CD8-positive, alpha-beta memory T cell (primary cell): ENCODE data around the gene ALLC. TPM values are rescaled to one million over a fixed set of nuclear protein-coding genes. Genes with fewer than 3 reads are reported as not detected.
"Not testable (repeated sequence)": the region's sequence is repeated elsewhere in the genome, so short reads cannot be mapped to it uniquely, and the experiment has no call there.

Source experiments
- CTCF ChIA-PET: fragments of 350-600 bp; sonication (Branson Sonifier 250); formaldehyde crosslinking; loops from one replicate; lab custom pipeline; 2021; ENCODE audit warnings: antibody characterized with exemption; lab: Charles Lee
- POLR2A ChIA-PET: fragments of 350-600 bp; sonication (Branson Sonifier 250); formaldehyde crosslinking; loops from one replicate; lab custom pipeline; 2021; ENCODE audit warnings: antibody characterized with exemption; lab: Charles Lee
- DNase-seq, 5 donors: peaks; one replicate each; pipeline versions ENCODE4 v3.0.0 to v3.0.0-alpha.2; 2020 to 2022; ENCODE audit warnings: mixed read lengths in 1 of 5
- H3K27ac ChIP-seq: one replicate; pipeline ENCODE4 v1.7.0; 2013; ENCODE audit warnings: low read depth, mild to moderate bottlenecking, low read length, moderate library complexity
- H3K27me3 ChIP-seq: 2 replicates; pipeline ENCODE4 v1.7.0; 2013; ENCODE audit warnings: low read length, mild to moderate bottlenecking; ENCODE audit not compliant: insufficient read depth, poor library complexity, severe bottlenecking
- H3K36me3 ChIP-seq: 2 replicates; pipeline ENCODE4 v1.7.0; 2013; ENCODE audit warnings: mild to moderate bottlenecking, low read length, moderate library complexity; ENCODE audit not compliant: insufficient read depth
- H3K4me1 ChIP-seq: 2 replicates; pipeline ENCODE4 v1.7.0; 2013; ENCODE audit warnings: mild to moderate bottlenecking, low read length, moderate library complexity; ENCODE audit not compliant: insufficient read depth
- H3K4me3 ChIP-seq: 2 replicates; pipeline ENCODE4 v1.7.0; 2013; ENCODE audit warnings: mild to moderate bottlenecking, low read length
- H3K9me3 ChIP-seq: 2 replicates; pipeline ENCODE4 v1.7.0; 2013; ENCODE audit warnings: mild to moderate bottlenecking, low read length
- H3K27ac Mint-ChIP-seq, 8 donors: one replicate each; pipeline ENCODE4 v1.8.0; 2020 to 2021; ENCODE audit warnings: mixed read lengths in 8 of 8, mild to moderate bottlenecking in 6 of 8, inconsistent platforms in 3 of 8, moderate library complexity in 3 of 8
- H3K27me3 Mint-ChIP-seq, 2 donors: one replicate each; pipeline ENCODE4 v1.8.0; 2020 to 2021; ENCODE audit warnings: mixed read lengths in 2 of 2, mild to moderate bottlenecking in 1 of 2, moderate library complexity in 1 of 2
- H3K36me3 Mint-ChIP-seq, 3 donors: one replicate each; pipeline ENCODE4 v1.8.0; 2020 to 2021; ENCODE audit warnings: mixed read lengths in 3 of 3, inconsistent platforms in 1 of 3, mild to moderate bottlenecking in 1 of 3
- H3K4me1 Mint-ChIP-seq, 3 donors: one replicate each; pipeline ENCODE4 v1.8.0; 2020 to 2021; ENCODE audit warnings: mixed read lengths in 3 of 3, inconsistent platforms in 1 of 3, mild to moderate bottlenecking in 1 of 3
- H3K4me3 Mint-ChIP-seq, 7 donors: one replicate each; pipeline ENCODE4 v1.8.0; 2020 to 2021; ENCODE audit warnings: mixed read lengths in 7 of 7, mild to moderate bottlenecking in 6 of 7, moderate library complexity in 4 of 7, inconsistent platforms in 2 of 7
- H3K9me3 Mint-ChIP-seq, 5 donors: one replicate each; pipeline ENCODE4 v1.8.0; 2020 to 2022; ENCODE audit warnings: mixed read lengths in 5 of 5, mild to moderate bottlenecking in 3 of 5, moderate library complexity in 2 of 5, inconsistent platforms in 1 of 5
- polyA plus RNA-seq: library from polyadenylated mRNA; unstranded; fragments of 300-500 nt; fragmentation: Illumina TruSeq; gene quantifications from one replicate; pipeline ENCODE4 v1.2.3, GENCODE V29; 2021
- total RNA-seq, 2 experiments: library from RNA; stranded (reverse); gene quantifications; one replicate each; pipeline ENCODE4 v1.2.3, GENCODE V29; 2021

ALLC gene
- total and polyA plus RNA-seq, 3 experiments from 2014 or later = not detected

DNA sequence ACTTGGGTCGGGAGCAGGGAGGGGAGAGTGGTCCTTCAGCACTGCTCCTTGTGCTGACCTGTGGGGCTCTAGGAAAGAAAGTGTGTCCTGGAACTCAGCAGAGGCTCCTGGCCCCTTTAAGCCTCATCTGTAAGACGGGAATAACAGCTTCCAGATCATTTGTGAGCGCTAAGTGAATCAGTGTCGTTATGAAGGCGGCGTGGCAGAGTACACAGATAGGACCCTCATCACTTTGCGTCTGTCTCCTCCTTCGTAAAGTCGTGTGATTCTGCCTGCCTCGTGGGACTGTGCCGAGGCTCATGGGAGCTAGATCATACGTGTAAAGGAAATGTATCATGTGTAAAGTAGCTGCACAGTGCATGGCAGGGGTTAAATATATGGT lies 44.5 kb upstream of the ALLC start:
- Histone ChIP-seq H3K36me3 (no peaks in the 10 kb centered on the region), H3K4me1 (no peaks in the 10 kb centered on the region), H3K9me3 (no peaks in the 10 kb centered on the region), H3K4me3 (no peak overlapping the region), H3K27ac (no peak overlapping the region), H3K27me3 (no peaks in the 10 kb centered on the region)
- DNase-seq = no peak
- H3K4me3 Mint-ChIP-seq = no peak overlapping the region
- POLR2A ChIA-PET = no interaction called here
- no peak overlapping the region for H3K27ac Mint-ChIP-seq
- CTCF ChIA-PET = interaction anchor here (0.8 kb wide), 1 partner anchor 189 kb away, joined by 3 read pairs; no protein-coding TSS in a partner anchor
- peaks cover 0 to 5% of the 10 kb centered on the region in 2 donors for H3K27me3 Mint-ChIP-seq
- peaks cover 0 to 23% (median 13%) of the 10 kb centered on the region in 5 donors for H3K9me3 Mint-ChIP-seq
- peaks cover 0 to 15% (median 0%) of the 10 kb centered on the region in 3 donors for H3K36me3 Mint-ChIP-seq
- H3K4me1 Mint-ChIP-seq = peaks cover 0 to 8% (median 0%) of the 10 kb centered on the region in 3 donors

DNA sequence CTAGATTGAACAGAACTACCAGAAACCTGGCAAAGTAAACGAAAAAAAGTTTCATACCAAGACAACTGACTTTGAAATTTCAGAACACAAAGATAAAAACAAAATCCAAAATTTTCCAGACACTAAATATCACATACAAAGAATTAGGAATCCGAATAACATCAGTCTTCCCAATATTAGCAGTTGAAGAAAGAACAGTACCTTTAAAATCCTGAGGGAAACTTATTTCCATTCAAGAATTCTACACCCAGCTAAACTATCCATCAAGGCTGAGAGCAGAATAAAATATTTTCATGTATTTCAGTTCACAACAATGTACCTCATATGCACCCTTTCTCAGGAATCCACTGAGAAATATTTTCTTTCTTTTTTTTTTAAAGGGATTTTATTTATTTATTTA lies 43.3 kb upstream of the ALLC start:
- H3K27me3 ChIP-seq, H3K4me3 Mint-ChIP-seq, H3K27ac ChIP-seq, H3K36me3 ChIP-seq, H3K4me1 Mint-ChIP-seq, POLR2A ChIA-PET, H3K9me3 ChIP-seq, H3K27ac Mint-ChIP-seq, H3K4me3 ChIP-seq, H3K27me3 Mint-ChIP-seq, CTCF ChIA-PET, H3K4me1 ChIP-seq, DNase-seq: not testable (repeated sequence)
- Mint-ChIP-seq H3K9me3 (peaks cover 0 to 23% (median 13%) of the 10 kb centered on the region in 5 donors), H3K36me3 (peaks cover 0 to 15% (median 0%) of the 10 kb centered on the region in 3 donors)

DNA sequence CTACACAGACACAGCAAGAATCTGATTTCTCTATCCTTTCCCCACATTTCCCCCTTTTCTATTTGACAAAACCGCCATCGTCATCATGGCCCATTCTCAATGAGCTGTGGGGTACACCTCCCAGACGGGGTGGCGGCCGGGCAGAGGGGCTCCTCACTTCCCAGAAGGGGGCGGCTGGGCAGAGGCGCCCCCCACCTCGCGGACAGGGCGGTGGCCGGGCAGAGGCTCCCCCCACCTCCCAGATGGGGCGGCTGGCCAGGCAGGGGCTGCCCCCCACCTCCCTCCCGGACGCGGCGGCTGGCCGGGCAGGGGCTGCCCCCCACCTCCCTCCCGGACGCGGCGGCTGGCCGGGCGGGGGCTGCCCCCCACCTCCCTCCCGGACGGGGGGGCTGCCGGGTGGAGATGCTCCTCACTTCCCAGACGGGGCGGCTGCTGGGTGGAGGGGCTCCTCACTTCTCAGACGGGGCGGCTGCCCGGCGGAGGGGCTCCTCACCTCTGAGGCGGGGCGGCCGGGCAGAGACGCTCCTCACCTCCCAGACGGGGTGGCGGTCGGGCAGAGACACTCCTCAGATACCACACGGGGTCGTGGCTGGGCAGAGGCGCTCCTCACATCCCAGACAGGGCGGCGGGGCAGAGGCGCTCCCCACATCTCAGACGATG lies 42.3 kb upstream of the ALLC start:
- DNase-seq, H3K9me3 ChIP-seq, H3K27ac Mint-ChIP-seq, H3K27me3 ChIP-seq, H3K27ac ChIP-seq, H3K36me3 ChIP-seq, H3K4me3 ChIP-seq, H3K4me3 Mint-ChIP-seq, H3K4me1 Mint-ChIP-seq, H3K4me1 ChIP-seq, H3K27me3 Mint-ChIP-seq, POLR2A ChIA-PET, CTCF ChIA-PET: not testable (repeated sequence)
- Mint-ChIP-seq H3K36me3 (peaks cover 0 to 15% (median 0%) of the 10 kb centered on the region in 3 donors), H3K9me3 (peaks cover 0 to 23% (median 13%) of the 10 kb centered on the region in 5 donors)

DNA sequence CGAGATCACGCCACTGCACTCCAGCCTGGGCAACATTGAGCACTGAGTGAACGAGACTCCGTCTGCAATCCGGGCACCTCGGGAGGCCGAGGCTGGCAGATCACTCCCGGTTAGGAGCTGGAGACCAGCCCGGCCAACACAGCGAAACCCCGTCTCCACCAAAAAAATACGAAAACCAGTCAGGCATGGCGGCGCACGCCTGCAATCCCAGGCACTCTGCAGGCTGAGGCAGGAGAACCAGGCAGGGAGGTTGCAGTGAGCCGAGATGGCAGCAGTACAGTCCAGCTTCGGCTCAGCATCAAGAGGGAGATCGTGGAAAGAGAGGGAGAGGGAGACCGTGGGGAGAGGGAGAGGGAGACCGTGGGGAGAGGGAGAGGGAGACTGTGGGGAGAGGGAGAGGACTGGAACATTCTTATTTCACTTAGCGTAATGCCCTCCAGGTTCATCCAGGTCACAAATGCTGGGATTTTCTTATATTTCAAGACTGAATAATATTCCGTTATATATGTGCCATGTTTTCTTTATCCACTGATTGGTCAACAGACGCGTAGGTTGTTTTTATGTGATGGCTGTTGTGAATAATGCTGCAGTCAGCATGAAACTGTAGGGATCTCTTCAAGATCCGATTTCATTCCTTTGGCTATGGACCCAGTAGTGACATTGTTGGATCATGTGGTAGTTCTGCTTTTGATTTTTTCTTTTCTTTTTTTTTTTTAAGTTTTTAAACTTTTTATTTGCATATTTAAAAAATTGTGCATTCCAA lies 41.4 kb upstream of the ALLC start:
- H3K4me1 Mint-ChIP-seq, H3K27me3 Mint-ChIP-seq, H3K27ac Mint-ChIP-seq, H3K9me3 ChIP-seq, H3K4me1 ChIP-seq, H3K4me3 ChIP-seq, H3K27me3 ChIP-seq, H3K36me3 ChIP-seq, DNase-seq, H3K27ac ChIP-seq, H3K4me3 Mint-ChIP-seq, CTCF ChIA-PET, POLR2A ChIA-PET: not testable (repeated sequence)
- Mint-ChIP-seq H3K36me3 (peaks cover 0 to 15% (median 0%) of the 10 kb centered on the region in 3 donors), H3K9me3 (peaks cover 0 to 23% (median 13%) of the 10 kb centered on the region in 5 donors)

DNA sequence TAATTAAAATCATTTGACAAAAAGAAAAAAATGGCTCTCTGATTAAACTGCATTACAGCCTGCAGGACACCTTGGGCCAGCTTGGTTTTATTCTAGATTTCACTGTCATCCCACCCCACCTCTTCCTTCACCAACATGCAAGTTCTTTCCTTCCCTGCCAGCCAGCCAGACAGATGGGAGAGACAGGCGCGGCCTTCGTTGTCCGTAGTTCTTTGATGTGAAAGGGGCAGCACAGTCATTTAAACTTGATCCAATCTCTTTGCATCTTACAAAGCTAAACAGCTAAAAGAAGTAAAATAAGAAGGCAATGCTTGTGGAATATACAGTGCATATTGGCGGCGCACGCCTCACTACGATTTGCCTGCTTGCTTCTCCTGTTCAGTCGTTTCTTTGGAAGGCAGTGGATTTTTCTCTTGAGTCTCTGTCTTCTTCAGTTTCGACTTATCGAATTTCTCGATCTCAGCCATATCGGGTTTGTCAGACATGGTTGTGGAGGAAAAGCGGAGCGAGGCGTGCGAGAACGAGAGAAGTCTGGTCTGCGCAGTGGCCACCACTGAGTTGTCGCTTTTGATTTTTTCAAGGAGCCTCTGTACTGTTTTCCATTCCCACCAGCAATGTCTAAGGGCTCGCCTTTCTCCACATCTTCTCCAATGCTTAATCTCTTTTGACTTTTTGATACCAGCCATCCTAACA lies 40.7 kb upstream of the ALLC start:
- Mint-ChIP-seq H3K27ac (no peak overlapping the region), H3K4me3 (no peak overlapping the region), H3K9me3 (peaks cover 0 to 23% (median 13%) of the 10 kb centered on the region in 5 donors), H3K27me3 (no peaks in the 10 kb centered on the region), H3K4me1 (no peaks in the 10 kb centered on the region), H3K36me3 (peaks cover 0 to 10% (median 0%) of the 10 kb centered on the region in 3 donors)
- Histone ChIP-seq H3K27me3 (no peaks in the 10 kb centered on the region), H3K4me1 (no peaks in the 10 kb centered on the region), H3K9me3 (no peaks in the 10 kb centered on the region), H3K27ac (no peak overlapping the region), H3K36me3 (no peaks in the 10 kb centered on the region), H3K4me3 (no peak overlapping the region)
- DNase-seq = no peak
- POLR2A ChIA-PET = no interaction called here
- CTCF ChIA-PET = no interaction called here

DNA sequence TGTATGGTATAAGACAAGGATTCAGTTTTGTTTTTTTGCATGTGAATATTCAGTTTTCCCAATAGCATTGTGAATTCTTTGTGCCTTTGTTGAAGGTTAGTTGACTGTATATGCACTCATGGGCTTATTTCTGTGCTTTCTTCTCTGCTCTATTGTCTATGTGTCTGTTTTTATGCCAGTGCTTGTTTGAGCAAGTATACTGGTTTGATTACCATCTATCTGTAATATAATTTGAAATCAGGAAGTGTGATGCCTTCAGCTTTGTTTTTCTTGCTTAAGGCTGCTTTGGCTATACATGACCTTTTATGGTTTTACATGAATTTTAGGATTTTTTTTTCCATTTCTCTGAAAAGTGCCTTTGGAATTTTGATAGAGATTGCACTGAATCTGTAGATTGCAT lies 39.6 kb upstream of the ALLC start:
- Mint-ChIP-seq H3K36me3 (peaks cover 0 to 10% (median 0%) of the 10 kb centered on the region in 3 donors), H3K4me3 (no peak overlapping the region), H3K27me3 (no peaks in the 10 kb centered on the region), H3K27ac (no peak overlapping the region), H3K9me3 (peaks cover 0 to 23% (median 13%) of the 10 kb centered on the region in 5 donors), H3K4me1 (no peaks in the 10 kb centered on the region)
- no peaks in the 10 kb centered on the region for H3K9me3 ChIP-seq
- no peak overlapping the region for H3K4me3 ChIP-seq
- H3K36me3 ChIP-seq = no peaks in the 10 kb centered on the region
- no peaks in the 10 kb centered on the region for H3K4me1 ChIP-seq
- H3K27ac ChIP-seq = no peak overlapping the region
- H3K27me3 ChIP-seq = no peaks in the 10 kb centered on the region
- ChIA-PET CTCF (no interaction called here), POLR2A (no interaction called here)
- no peak for DNase-seq

DNA sequence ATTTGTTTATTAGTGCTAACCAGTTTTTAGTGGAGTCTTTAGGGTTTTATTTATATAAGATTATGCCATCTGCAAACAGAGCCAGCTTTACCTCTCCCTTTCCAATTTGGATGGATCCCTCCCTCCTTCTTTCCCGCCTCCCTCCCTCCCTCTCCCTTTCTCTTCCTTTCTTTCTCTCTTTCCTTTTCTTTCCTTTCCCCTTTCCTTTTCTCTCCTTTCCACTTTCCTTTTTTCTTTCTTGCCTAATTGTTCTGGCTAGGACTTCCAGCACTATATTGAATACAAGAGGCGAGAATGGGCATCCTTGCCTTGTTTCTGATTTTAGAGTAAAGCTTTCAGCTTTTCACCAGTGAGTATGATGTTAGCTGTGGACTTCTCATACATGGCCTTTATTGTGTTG lies 39.0 kb upstream of the ALLC start:
- Histone ChIP-seq H3K27ac (no peak overlapping the region), H3K36me3 (no peaks in the 10 kb centered on the region), H3K27me3 (no peaks in the 10 kb centered on the region), H3K4me3 (no peak overlapping the region), H3K4me1 (no peaks in the 10 kb centered on the region), H3K9me3 (no peaks in the 10 kb centered on the region)
- no peak overlapping the region for H3K4me3 Mint-ChIP-seq
- peaks cover 0 to 20% (median 11%) of the 10 kb centered on the region in 5 donors for H3K9me3 Mint-ChIP-seq
- POLR2A ChIA-PET = no interaction called here
- no peaks in the 10 kb centered on the region for H3K4me1 Mint-ChIP-seq
- H3K27ac Mint-ChIP-seq = no peak overlapping the region
- H3K36me3 Mint-ChIP-seq = peaks cover 0 to 10% (median 0%) of the 10 kb centered on the region in 3 donors
- DNase-seq = no peak
- CTCF ChIA-PET = no interaction called here
- H3K27me3 Mint-ChIP-seq = peaks cover 0 to 2% of the 10 kb centered on the region in 2 donors

DNA sequence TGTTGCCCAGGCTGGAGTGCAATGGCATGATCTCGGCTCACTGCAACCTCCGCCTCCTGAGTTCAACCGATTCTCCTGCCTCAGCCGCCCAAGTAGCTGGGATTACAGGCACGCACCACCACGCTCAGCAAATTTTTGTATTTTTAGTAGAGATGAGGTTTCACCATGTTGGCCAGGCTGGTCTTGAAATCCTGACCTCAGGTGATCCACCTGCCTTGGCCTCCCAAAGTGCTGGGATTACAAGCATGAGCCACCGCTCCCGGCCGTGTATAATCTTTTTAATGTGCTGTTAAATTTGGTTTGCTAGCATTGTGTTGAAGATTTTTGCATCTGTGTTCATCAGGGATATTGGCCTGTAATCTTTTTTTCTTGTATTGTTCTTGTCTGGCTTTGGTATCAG lies 38.3 kb upstream of the ALLC start:
- DNase-seq, H3K36me3 ChIP-seq, H3K4me1 Mint-ChIP-seq, H3K27ac ChIP-seq, H3K4me3 Mint-ChIP-seq, H3K27me3 ChIP-seq, H3K36me3 Mint-ChIP-seq, H3K27ac Mint-ChIP-seq, H3K4me1 ChIP-seq, H3K9me3 ChIP-seq, POLR2A ChIA-PET, H3K4me3 ChIP-seq, H3K27me3 Mint-ChIP-seq: not testable (repeated sequence)
- CTCF ChIA-PET = interaction anchor here (1.1 kb wide), 1 partner anchor 9 kb away, joined by 3 read pairs; no protein-coding TSS in a partner anchor
- peaks cover 0 to 16% (median 11%) of the 10 kb centered on the region in 5 donors for H3K9me3 Mint-ChIP-seq
